ENCODE data around the gene ONECUT2.
A peak's percentile ranks its signal among the peaks of the same experiment; 100 is the strongest.

Gene ONECUT2

DNA sequence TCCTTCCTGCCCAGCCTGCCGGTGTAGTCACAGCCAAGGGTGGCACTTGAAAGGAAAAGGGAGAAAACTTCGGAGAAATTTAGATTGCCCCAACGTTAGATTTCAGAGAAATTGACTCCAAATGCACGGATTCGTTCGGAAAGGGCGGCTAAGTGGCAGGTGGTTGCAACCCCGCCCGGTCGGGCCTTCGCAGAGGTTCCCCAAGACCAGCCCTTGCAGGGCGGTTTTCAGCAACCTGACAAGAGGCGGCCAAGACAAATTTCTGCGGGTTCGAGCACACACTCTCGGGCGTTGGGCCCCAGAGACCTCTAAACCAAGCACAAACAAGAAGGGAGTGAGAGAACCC lies 4.8 kb downstream of the ONECUT2 start:
- no peaks in the 10 kb centered on the region for H3K79me2 ChIP-seq (ENCODE audit: low read length)
- H4K20me1 ChIP-seq (ENCODE audit: insufficient read depth, low read length), result no peaks in the 10 kb centered on the region
- no peak overlapping the region for H2AFZ ChIP-seq (ENCODE audit: low read depth, low read length)
- peaks cover 17% of the 10 kb centered on the region; the same call in 1 of the 2 replicates for H3K9me3 ChIP-seq (ENCODE audit: insufficient read depth, low read length)
- H3K27me3 ChIP-seq (ENCODE audit: low read depth, low read length), result no peaks in the 10 kb centered on the region
- no peak overlapping the region for H3K4me2 ChIP-seq (ENCODE audit: low read length)
- H3K4me1 ChIP-seq (ENCODE audit: low read length), result peaks cover 21% of the 10 kb centered on the region
- H3K27ac ChIP-seq (ENCODE audit: low read length), result no peak overlapping the region
- TF ChIP-seq CTCF (IDR thresholded peaks at IDR 0.05; ENCODE audit: low read depth, low read length) (no peak), EZH2phosphoT487 (IDR thresholded peaks at IDR 0.05; ENCODE audit: low read depth) (no peak)
- no peak overlapping the region for H3K9ac ChIP-seq (ENCODE audit: low read length)
- peaks cover 6% of the 10 kb centered on the region for H3K36me3 ChIP-seq (replicated peaks; ENCODE audit: low read depth, low read length)
- no peak overlapping the region for H3K4me3 ChIP-seq (ENCODE audit: low read length)

DNA sequence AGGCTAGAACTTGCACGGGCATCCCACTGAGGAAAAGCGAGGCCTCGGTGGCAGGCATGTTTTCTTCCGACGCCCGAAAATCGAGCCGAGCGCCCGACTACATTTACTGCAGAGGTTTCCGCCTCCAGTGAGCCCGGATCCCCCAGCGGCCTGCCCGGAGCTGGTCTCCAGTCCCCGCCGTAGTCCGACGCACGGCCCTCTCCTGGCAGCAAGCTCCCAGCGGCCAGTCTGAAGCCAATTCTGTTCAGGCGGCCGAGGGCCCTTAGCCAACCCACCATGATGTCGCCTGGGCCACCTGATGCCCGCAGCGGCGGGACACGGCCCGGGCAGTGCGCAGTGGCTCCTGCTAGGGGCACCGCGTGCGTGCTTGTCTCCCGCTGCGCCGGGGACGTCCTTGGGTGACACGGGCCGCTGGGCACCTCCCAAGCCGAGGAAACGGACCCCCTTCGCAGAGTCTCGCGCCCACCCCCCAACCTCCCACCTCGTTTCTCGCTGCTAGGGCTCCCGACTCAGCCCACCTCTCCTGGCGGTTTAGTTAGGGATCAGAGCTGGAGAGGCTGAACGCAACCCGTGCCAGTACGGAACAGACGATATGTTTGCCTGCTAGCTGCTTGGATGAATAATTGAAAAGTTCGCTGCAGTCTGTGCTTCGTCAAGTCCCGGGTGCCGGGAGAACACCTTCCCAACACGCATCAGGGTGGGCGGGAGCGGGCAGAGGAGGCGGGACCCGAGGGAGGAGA lies 5.3 kb downstream of the ONECUT2 start:
- Histone ChIP-seq H3K27me3 (ENCODE audit: low read depth, low read length) (no peaks in the 10 kb centered on the region), H3K27ac (ENCODE audit: low read length) (no peak overlapping the region), H3K4me3 (ENCODE audit: low read length) (no peak overlapping the region), H4K20me1 (ENCODE audit: insufficient read depth, low read length) (no peaks in the 10 kb centered on the region), H3K9ac (ENCODE audit: low read length) (no peak overlapping the region), H2AFZ (ENCODE audit: low read depth, low read length) (no peak overlapping the region), H3K9me3 (ENCODE audit: insufficient read depth, low read length) (peaks cover 17% of the 10 kb centered on the region; the same call in 1 of the 2 replicates), H3K4me2 (ENCODE audit: low read length) (no peak overlapping the region), H3K4me1 (ENCODE audit: low read length) (peaks cover 27% of the 10 kb centered on the region), H3K36me3 (replicated peaks; ENCODE audit: low read depth, low read length) (peaks cover 6% of the 10 kb centered on the region), H3K79me2 (ENCODE audit: low read length) (no peaks in the 10 kb centered on the region)
- TF ChIP-seq CTCF (IDR thresholded peaks at IDR 0.05; ENCODE audit: low read depth, low read length) (no peak), EZH2phosphoT487 (IDR thresholded peaks at IDR 0.05; ENCODE audit: low read depth) (no peak)

DNA sequence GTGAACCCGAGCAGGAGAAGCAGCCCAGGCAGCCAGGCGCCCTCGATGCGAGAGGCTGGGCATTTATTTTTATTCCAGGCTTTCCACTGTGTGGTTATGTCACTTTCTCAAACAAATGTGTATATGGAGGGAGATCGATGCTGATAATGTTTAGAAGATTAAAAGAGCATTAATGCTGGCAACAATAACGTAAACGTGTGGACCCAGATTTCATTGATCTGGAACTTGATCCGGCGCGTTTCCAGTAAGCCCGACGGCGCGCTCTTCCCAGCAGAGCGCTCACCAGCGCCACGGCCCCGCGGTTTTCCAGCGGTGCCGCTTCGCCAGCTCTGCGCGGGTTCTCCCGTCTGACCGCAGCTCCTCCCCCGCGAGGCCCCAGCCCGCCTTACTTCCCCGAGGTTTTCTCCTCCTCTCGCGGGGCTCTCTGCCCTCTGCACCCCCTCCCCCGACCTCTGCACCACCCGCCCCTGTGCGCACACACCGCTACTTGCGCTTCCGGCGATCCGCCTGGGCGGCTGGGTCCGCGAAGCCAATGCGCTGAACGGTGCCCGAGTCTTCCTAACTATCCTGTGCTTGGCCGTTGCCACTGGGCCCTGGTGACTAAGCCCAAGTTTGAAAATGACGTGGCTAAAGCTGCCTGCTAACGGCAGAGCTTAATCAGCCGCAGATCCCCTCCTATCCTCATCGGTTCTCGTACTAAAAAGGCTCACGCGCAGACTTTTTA lies 6.1 kb downstream of the ONECUT2 start:
- Histone ChIP-seq H3K79me2 (ENCODE audit: low read length) (no peaks in the 10 kb centered on the region), H3K9ac (ENCODE audit: low read length) (no peak overlapping the region), H3K36me3 (replicated peaks; ENCODE audit: low read depth, low read length) (peaks cover 5% of the 10 kb centered on the region), H2AFZ (ENCODE audit: low read depth, low read length) (no peak overlapping the region), H3K9me3 (ENCODE audit: insufficient read depth, low read length) (peaks cover 15% of the 10 kb centered on the region; the same call in 1 of the 2 replicates), H3K27me3 (ENCODE audit: low read depth, low read length) (no peaks in the 10 kb centered on the region), H3K4me3 (ENCODE audit: low read length) (no peak overlapping the region), H3K4me2 (ENCODE audit: low read length) (no peak overlapping the region), H3K4me1 (ENCODE audit: low read length) (peaks cover 34% of the 10 kb centered on the region), H3K27ac (ENCODE audit: low read length) (no peak overlapping the region), H4K20me1 (ENCODE audit: insufficient read depth, low read length) (no peaks in the 10 kb centered on the region)
- no peak for TF ChIP-seq EZH2phosphoT487 (IDR thresholded peaks at IDR 0.05; ENCODE audit: low read depth)
- TF ChIP-seq CTCF (IDR thresholded peaks at IDR 0.05; ENCODE audit: low read depth, low read length), result no peak

- H2AFZ ChIP-seq (ENCODE audit: low read depth, low read length), result no peak overlapping the region
- no peaks in the 10 kb centered on the region for H4K20me1 ChIP-seq (ENCODE audit: insufficient read depth, low read length)
- H3K4me2 ChIP-seq (ENCODE audit: low read length), result peak overlapping the region; percentile 18; the same call in 1 of the 2 replicates
- H3K4me3 ChIP-seq (ENCODE audit: low read length), result no peak overlapping the region
- no peaks in the 10 kb centered on the region for H3K79me2 ChIP-seq (ENCODE audit: low read length)
- H3K9me3 ChIP-seq (ENCODE audit: insufficient read depth, low read length), result 0 out of 2 replicates have a peak, but pooled peaks cover 3% of the 10 kb centered on the region
- peaks cover 49% of the 10 kb centered on the region for H3K4me1 ChIP-seq (ENCODE audit: low read length)
- H3K27ac ChIP-seq (ENCODE audit: low read length), result no peak overlapping the region
- H3K9ac ChIP-seq (ENCODE audit: low read length), result no peak overlapping the region
- TF ChIP-seq EZH2phosphoT487 (IDR thresholded peaks at IDR 0.05; ENCODE audit: low read depth) (no peak), CTCF (IDR thresholded peaks at IDR 0.05; ENCODE audit: low read depth, low read length) (no peak)
- H3K36me3 ChIP-seq (replicated peaks; ENCODE audit: low read depth, low read length), result no peaks in the 10 kb centered on the region
- H3K27me3 ChIP-seq (ENCODE audit: low read depth, low read length), result peaks cover 5% of the 10 kb centered on the region; the same call in 1 of the 2 replicates
Observed at GRCh38 chr18:57443247-57443646, 8.1 kb downstream of the ONECUT2 start.
